GM21723 (cell line): Measurements from ENCODE around the gene AUP1.
"Not testable (repeated sequence)": the region's sequence is repeated elsewhere in the genome, so short reads cannot be mapped to it uniquely, and the experiment has no call there.

ENCODE experiments used
- ATAC-seq: cut with Tn5 transposase; IDR thresholded peaks from one replicate; pipeline ENCODE4 v1.9.1; 2021; ENCODE audit warnings: mild to moderate bottlenecking, moderate library complexity; ENCODE audit not compliant: unreplicated experiment

AUP1 gene

DNA sequence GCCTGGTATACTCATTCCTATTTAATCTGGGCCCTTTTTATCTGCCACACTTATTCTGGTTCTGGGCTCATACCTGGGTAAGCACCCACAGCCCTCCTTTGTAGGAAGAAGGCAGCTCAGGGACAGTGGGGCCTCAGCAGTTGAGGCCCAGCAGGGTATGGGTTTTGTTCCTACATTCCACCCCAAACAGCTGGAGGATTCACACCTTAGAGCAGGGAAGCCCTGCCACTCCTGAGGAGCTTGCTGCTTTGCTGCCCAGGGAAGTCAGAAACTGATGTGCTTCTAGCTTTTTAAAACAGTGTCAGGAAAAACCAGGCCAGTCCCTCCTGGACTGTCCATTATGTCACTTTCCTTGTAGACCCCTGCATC lies 28.9 kb downstream of the AUP1 start:
- ATAC-seq = no peak

DNA sequence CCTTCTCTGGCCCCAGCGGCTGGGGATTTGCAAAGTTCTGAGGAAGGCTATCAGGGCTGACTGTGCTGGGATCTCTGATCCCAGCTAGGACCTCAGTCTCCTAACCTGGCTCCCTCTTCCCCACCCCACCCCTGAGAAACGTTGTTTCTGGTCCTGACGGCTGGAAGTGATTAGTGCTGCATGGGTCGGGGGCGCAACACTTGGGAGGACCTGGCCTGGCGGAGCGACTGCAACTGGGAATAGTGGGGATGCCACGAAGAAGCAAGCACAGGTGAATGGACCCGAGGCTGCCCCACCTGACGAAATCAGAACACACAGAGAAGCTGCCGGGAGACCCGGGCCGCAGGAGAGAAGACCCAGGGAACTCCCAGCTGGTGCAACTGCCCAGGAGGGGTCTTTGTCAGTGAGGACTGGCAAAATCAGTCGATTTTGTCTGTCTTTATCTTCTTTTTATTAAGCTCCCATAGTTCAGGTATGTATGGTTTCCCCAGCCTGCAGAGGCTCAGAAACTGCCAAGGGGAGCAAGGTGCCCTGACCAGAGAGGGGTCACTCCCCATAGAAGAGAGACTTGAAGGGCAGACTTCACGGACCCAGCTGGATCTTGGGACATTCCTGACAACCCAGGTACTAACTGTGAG lies 29.4 kb downstream of the AUP1 start:
- no peak for ATAC-seq

DNA sequence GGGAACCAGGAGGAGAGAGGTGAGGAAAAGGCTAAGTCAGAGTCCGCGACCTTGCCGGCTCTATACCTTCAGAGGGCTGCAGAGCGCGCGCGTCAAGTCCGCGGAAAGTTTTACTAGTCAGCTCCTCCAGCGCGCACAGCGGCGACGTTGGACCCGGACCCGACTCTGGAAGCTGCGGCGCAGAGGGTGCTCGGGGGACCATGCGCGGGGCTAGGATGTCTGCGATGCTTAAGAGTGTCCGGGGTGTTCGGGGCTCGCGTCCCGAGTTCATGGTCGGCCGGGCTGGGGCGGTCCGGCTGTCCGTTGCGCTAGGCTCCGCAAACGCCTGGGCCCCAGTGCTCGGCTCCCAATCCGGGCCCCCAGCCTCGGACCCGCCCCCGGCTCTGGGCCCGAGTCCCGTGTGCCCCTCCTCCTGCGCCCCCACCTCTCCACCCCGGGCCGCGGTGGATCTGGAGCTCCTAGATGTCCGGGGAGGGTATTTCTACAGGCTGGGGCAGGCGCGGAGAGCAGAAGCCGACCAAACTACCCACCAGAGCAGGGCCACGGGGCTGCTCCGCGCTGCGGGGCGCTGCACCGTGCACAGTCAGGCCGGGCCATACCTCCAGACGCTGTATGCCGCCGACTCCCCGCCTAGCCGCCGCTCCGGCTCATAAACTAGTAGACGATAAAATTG lies 30.1 kb downstream of the AUP1 start, which contains the start of gene LBX2:
TSS of gene LBX2 (minus strand) at position 337 of the 673 bp plus-strand sequence. CDS start at position 271, 66 bp downstream.
- no peak for ATAC-seq

DNA sequence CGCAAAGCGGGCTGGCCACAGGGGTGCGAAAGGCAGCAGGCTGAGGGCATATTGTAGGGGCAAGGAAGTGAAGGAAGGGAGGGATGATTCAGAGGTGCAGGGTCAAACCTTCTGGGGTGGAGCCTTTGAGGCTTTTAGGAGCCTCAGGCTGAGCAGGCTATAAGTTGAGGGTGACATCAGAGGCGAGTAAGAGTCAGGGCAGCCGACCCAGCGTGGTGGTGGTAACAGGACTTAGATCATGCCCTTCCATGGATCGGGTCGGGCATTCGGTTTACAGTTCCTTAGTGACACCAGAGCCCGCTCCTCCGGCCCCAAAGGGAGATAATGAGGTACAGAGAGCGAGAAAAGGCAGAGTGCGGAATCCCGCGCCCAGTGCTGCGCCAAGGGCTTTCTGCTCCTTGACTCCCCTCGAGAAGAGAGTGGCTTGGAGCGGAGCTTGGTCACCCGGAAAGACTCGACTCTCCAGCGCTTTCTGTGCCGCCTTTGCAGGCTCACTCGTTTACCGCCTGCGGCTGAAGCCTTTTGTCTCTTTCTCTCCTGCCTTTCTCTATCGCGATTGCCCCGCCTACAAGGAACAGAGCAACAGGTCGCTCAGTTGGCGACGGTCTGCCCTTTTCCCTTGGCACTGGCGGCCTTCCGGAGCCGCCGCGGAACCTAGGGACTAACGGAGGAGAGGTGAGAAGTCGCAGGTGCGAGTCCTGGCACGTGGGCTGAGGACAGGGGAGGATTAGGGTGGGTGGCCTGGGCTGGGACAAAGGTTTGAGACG lies 30.8 kb downstream of the AUP1 start:
- no peak for ATAC-seq

DNA sequence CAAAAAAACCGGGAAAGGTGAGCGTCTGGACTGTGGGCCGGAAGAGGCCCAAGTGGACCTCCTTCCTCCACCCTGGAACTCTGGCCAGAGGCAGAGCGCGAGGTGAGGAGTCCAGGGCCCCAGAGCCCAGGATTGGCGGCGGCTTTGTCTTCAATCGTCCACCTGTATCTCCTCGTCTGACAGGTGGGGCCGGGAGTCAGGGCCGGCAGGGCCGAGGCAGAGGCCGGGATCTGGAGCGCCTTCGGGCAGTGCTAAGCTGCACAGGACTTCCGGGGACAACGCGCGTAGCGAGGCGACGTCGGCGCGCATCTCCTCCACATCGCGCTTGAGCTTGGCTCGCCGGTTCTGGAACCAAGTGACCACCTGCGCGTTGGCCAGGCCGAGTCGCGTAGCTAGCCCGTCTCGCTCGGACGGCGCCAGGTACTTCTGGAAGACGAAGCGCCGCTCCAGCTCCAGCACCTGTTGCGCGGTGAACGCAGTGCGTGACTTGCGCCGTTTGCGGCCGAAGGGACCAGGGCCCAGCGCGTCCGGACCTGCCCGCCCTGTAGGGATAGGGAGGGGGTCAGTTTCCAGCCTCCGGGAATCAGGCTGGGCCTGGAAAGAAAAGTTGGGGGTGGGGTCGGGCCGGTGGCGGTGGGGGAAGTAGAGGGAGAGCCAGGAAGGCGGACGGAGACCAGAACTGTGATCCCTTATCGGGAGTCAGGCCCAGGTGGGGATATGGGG lies 31.6 kb downstream of the AUP1 start:
- ATAC-seq = no peak

DNA sequence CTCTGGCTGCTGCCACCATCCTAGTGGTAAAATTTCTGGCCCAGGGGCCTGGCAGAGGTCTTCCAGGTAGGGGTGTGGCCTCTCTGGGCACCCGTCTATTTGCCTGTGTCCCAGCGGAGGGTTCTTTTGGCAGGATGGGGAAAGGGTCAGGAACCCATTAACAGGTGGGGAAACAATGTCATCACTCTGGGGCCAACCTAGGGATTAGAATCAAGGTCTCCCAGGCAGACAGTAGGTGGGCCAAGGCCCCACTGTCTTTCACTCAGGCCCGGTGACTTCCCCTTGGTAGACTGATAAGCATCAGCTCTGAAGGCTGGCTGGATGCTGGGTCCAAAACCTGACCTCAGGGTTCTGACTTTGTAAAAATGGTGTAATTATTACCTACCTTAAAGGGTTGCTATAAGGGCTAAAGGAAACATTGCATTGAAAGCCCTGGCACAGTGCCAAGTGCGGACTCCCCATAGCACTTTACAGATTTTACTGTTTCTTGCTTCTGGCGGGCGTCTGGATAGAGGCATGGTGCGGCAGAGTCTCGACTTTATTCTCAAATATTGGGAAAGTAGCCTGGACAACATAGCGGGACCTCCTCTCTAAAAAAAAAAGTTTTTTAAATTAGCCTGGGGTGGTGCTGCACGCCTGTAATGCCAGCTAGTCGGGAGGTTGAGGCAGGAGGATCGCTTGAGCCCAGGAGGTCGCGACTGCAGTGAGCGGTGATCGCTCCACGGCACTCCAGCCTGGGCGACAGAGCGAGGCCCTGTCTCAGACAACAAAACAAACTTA lies 32.3 kb downstream of the AUP1 start:
- no peak for ATAC-seq

DNA sequence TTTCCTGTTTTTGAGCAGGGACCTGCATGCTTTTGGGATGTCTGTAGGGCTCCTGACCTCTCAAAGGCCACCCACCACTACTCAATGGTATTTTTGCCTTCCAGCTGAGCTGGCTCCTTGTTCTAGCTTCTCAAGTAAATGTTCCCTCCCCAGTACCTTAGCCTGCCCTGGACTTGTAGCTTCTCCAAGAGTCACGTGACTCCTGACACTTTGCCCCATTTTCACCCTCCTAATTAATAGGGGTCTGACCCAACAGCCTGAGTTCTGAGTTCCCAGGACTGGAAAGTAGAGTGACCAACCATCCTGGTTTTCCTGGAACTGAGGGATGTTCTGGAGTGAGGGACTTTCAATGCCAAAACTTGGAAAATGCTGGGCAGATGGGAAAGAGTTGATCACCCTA lies 34.1 kb downstream of the AUP1 start:
- ATAC-seq = no peak

DNA sequence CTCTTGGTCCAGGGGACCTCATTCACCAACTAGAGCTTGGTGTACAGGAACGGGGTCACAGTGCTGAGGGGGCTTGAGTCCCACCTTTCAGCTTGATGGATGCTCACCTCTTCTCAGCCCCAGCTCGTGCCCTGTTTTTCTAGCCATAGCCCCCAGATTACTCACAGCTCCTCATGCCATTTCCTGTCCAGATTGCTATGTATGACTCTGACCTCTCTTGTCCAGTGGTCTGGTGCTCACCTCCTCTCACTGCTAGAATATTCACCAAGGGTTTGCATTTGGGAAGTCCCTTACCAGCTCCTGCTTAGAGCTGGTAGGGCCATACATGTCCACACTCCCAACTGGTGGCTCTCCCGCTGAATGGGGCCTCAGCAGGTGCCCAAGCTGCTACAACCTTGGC lies 36.0 kb downstream of the AUP1 start:
- ATAC-seq = no peak

DNA sequence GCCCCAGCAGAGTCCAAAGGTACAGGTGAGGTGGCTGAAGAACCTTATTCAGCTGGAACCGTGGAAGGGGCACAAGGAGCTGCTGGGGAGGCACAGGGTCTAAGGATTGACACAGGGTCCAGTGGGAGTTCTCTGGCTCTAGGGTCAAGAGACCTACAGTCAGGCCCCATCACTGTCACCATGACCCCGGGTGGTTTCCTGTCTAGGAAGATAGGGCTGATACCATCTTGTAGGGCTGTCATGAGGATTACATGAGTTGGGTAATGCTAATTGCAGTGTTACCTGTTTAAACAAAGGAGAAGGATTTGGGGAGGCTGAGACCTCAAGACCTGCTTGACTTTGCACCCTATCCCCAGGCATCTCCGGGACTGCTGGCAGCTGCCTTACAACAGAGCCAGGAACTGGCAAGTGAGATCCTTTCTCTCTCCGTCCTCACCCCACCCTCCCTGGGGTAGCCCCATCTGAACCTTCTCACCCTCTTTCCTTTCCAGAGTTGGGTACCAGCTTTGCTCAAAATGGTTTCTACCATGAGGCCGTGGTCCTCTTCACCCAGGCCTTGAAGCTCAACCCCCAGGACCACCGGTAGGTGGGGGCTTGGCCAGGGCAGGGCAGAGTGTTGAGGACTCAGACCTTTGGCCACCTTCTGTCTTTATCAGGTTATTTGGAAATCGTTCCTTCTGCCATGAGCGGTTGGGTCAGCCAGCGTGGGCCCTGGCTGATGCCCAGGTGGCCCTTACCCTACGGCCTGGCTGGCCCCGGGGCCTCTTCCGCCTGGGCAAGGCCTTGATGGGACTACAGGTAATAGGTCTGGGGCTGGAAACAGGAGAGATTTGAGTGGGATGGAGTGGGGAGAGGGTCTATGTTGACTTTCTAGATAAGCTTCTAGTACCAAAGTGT lies 37.6 kb downstream of the AUP1 start:
- ATAC-seq = no peak

DNA sequence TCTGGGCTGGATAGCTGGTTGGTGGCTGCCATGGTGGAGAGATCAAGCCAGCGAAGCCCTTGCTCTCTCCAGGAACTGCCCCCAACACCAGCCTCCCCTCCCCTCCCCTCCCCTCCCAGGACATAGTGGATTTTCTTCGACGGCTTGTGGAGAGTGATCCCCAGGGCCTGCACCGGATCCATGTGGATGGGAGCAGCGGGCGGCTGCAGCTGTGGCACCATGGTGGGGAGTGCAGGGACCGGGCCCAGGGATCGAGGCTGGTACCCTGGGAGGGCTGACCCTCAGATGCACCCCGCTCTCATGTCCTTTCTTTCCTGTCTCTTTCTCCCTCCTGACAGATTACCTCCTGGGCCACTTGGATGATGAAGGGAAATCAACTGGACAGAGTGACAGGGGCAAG lies 39.6 kb downstream of the AUP1 start:
- ATAC-seq = no peak

DNA sequence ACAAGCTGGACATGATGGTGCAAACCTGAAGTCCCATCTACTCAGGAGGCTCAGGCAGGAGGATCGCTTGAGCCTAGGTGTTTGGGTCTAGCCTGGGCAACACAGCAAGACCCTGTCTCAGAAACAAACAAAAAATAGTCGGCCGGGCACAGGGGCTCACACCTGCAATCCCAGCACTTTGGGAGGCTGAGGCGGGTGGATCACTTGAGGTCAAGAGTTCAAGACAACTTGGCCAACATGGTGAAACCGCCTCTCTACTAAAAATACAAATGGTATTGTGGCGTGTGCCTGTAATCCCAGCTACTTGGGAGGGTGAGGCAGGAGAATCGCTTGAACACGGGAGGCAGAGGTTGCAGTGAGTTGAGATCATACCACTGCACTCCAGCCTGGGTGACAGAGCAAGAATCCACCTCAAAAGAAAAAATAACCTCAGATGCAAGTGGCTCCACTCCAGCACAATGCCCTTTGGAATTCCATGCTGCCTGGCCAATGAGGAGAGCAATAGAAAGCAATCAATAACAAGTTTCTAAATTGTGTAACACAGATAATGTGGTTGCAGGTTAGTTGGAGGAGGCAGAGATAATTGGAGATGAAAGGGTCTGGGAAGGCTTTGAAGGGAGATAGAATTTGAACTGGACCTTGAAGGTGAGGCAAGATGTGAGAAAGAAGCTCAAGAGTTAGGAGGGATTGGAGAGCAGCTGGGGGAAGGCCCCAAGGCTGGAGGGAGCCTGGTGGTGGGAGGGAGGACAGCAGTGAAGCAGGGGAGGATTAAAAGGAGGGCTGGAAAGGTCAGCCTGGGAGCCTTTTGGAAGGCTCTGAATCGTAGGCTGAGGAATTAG lies 40.6 kb downstream of the AUP1 start:
- no peak for ATAC-seq

DNA sequence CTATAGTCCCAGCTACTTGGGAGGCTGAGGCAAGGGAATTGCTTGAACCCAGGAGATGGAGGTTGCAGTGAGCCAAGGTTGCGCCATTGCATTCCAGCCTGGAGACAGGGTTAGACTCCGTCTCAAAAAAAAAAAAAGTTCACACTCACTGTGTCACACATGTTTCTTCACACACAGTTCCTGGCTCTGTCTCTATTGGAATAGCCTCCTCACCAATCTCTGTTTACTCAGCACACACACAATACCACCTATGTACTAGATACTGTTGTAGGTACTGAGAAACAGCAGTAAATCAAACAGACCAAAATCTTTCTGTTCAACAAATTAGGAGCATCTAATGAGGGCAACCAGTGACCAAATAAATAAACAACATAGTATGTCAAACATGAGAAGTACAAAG lies 43.4 kb downstream of the AUP1 start:
- ATAC-seq = no peak

DNA sequence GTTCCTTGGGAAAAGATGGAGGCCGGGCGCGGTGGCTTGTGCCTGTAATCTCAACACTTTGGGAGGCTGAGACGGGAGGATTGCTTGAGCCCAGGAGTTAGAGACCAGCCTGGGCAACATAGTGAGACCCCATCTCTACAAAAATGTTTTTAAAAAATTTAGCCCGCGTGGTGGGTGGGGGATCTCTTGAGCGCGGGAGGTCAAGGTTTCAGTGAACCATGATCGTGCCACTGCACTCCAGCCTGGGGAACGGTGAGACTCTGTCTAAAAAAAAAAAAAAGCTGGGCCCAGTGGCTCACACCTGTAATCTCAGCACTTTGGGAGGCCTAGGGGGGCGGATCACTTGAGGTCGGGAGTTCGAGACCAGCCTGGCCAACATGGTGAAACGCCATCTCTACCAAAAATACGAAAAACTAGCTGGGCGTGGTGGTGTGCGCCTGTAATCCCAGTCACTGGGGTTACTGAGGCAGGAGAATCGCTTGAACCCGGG lies 45.8 kb downstream of the AUP1 start:
- not testable (repeated sequence) for ATAC-seq

DNA sequence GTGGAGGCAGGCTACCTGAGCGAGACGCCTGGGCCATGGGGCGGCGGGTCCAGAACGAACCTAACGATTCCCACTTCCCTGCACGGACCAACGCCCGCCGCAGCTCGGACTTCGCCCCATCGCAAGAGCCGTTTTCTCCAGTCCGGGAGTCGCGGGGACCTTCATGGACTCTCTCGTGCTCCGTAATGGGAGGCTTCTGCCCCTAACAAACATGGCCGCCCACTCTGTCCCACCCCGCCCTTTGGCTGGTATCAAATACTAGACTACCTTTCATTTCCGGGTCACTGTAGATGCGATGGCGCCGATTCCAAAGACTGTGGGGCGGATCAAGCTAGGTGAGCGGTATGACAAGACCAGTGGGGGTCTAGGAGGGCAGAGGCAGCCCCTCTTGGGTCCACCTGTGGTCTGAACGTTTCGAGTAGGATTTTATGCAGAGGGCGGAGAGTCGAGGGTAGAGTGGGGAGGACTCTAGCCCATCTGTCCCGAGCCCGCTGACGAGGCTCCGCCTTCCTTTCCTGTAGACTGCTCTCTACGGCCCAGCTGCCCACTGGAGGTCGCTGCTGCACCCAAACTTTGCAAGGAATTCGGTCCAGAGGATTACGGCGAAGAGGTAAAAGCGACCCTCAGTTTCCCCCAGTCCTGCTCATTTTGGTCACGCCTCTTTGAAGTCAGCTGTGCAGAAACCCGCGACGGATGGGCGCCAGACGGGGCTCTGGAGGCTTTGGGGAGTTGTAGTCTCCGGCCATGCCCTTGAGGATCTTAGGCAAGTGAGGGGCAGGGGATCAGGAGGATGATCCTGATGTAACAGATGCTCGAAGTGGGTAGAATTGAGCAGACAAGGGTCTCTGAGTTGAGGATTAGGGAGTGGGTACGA lies 46.5 kb downstream of the AUP1 start, which contains the start of the genes CCDC142 and TTC31:
TSS of gene CCDC142 (minus strand) at position 198 of the 874 bp plus-strand sequence. CDS start at position 37, 161 bp downstream.
TSS of gene TTC31 (plus strand) at position 281 of the 874 bp plus-strand sequence. CDS start at position 296, 15 bp downstream.
- ATAC-seq = peak; percentile 91

DNA sequence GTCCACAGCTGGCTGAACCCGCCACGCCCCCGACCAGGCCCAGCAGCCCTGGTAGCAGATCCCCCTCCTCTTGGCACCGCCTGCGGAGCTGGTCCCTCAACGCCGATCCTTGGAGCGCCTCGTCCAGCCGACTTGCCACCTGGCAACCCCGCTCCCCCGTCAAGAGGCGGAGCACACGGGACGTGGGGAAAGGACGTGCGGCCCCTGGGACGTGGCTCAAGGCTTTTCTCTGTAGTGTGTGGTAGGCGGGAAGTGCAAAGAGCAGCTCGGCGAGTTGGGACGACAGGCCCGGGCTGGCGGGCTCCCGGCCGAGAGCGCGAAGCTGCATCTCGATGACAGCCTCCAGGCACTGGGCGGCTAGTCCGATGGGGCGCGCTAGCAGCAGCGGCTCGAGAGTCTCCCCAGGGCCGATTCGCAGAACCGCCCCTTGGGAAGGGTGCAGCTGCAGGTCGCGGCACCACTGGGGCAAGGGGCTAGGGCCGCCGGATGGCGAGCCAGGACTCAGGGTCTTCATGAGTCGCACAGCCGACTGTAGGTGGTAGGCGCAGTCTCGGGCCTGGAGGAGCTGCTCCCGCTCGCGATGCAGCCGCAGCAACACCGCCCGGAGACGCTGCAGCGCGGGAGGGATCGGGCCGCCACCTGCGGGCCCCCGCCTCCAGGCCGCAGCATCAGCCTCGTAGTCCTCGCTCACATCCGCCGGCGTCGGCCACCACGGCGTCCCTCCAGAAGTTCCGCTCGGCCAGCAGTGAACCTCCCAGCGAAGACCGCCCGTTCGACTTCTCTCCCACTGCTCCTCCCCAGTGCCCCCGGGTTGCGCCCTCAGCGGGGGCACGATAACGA lies 47.3 kb downstream of the AUP1 start:
- peak; percentile 34 for ATAC-seq

DNA sequence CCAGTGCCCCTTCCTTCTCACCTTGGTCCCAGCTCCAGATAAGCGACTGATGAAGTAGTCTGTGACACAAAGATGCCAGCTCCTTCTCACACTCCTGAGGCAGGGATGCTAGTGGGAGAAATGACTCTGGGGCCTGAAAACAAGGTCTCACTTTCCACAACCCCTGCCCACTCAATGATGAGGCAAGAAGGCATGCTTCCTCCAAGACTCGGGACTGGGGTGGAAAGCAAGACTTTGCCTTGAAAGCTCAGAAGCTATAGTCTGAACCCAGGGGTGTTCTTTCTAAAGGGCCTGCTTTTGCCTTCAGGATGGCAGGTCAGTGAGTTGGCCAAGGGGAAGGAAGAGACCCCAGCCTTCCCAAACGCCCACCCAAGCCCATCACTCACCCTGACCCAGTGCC lies 48.1 kb downstream of the AUP1 start:
- ATAC-seq = no peak
